ENCODE data around the gene TMEM150A. TPM values are rescaled to one million over a fixed set of nuclear protein-coding genes. Genes with fewer than 3 reads are reported as not detected.
A peak's percentile ranks its signal among the peaks of the same experiment; 100 is the strongest.

TMEM150A gene
- total and polyA plus RNA-seq, 2 of the 13 experiments (the other 11 are each of a cell fraction or from before 2014, with no cell fraction given), result 30.1 to 70.4 TPM

GRCh38 chr2:85611705-85612587, 9.4 kb upstream of the TMEM150A start, which contains the start of gene C2orf68 (continued):
- TF ChIP-seq PHF5A (CRISPR knock-in tag; IDR thresholded peaks at IDR 0.05; ENCODE audit: low read depth, unreplicated experiment) (peak; percentile 13), PRDM10 (CRISPR knock-in tag; IDR thresholded peaks at IDR 0.05; ENCODE audit: low read depth) (peak; percentile 73; the same call in 1 of the 2 replicates), ZSCAN31 (CRISPR knock-in tag; IDR thresholded peaks at IDR 0.05; ENCODE audit: low read depth) (peak; percentile 95), ZNF501 (CRISPR knock-in tag; IDR thresholded peaks at IDR 0.05) (peak; percentile 87), ZSCAN5A (CRISPR knock-in tag; IDR thresholded peaks at IDR 0.05; ENCODE audit: borderline replicate concordance) (no peak), ZGPAT (CRISPR knock-in tag; IDR thresholded peaks at IDR 0.05) (peak; percentile 92), SALL2 (CRISPR knock-in tag; IDR thresholded peaks at IDR 0.05) (peak; percentile 25; the same call in 1 of the 2 replicates), ZNF546 (CRISPR knock-in tag; conservative IDR thresholded peaks at IDR 0.05) (no peak), POGK (CRISPR knock-in tag; conservative IDR thresholded peaks at IDR 0.05) (peak; percentile 33; the same call in 1 of the 2 replicates), ZNF264 (CRISPR knock-in tag; IDR thresholded peaks at IDR 0.05) (peak; percentile 67; the same call in 1 of the 2 replicates), SOX5 (CRISPR knock-in tag; IDR thresholded peaks at IDR 0.05; ENCODE audit: borderline replicate concordance) (peak; percentile 38; the same call in 1 of the 2 replicates), ONECUT2 (CRISPR knock-in tag; IDR thresholded peaks at IDR 0.05) (no peak; the same call in 1 of the 2 replicates), HOXA3 (CRISPR knock-in tag; IDR thresholded peaks at IDR 0.05) (peak; percentile 82), POLR2A (IDR thresholded peaks at IDR 0.05; ENCODE audit: insufficient read depth in 1 of 2, low read depth in 2 of 2, low read length in 2 of 2) (peak; percentile 52 to 90; a peak in 3 of 4 replicates)
- TF ChIP-seq, protein P1, sequence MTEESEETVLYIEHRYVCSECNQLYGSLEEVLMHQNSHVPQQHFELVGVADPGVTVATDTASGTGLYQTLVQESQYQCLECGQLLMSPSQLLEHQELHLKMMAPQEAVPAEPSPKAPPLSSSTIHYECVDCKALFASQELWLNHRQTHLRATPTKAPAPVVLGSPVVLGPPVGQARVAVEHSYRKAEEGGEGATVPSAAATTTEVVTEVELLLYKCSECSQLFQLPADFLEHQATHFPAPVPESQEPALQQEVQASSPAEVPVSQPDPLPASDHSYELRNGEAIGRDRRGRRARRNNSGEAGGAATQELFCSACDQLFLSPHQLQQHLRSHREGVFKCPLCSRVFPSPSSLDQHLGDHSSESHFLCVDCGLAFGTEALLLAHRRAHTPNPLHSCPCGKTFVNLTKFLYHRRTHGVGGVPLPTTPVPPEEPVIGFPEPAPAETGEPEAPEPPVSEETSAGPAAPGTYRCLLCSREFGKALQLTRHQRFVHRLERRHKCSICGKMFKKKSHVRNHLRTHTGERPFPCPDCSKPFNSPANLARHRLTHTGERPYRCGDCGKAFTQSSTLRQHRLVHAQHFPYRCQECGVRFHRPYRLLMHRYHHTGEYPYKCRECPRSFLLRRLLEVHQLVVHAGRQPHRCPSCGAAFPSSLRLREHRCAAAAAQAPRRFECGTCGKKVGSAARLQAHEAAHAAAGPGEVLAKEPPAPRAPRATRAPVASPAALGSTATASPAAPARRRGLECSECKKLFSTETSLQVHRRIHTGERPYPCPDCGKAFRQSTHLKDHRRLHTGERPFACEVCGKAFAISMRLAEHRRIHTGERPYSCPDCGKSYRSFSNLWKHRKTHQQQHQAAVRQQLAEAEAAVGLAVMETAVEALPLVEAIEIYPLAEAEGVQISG (CRISPR knock-in tag; IDR thresholded peaks at IDR 0.05), result peak; percentile 89
